LNCAP (cell line): ENCODE results near the gene CES2.
A peak's percentile ranks its signal among the peaks of the same experiment; 100 is the strongest.

Experiments
- CTCF ChIP-seq: fragments of 450-650 bp; IDR thresholded peaks from 2 replicates; pipeline ENCODE4 v1.5.1; 2017; ENCODE audit warnings: mild to moderate bottlenecking

The CES2 gene

GRCh38 chr16:66928702-66929388 is 6.5 kb upstream of the CES2 start:
- TF ChIP-seq CTCF, result peak; percentile 26; the same call in 1 of the 2 replicates

GRCh38 chr16:66930189-66930588 is 5.1 kb upstream of the CES2 start:
- TF ChIP-seq CTCF, result no peak

- TF ChIP-seq CTCF, result no peak
Observed at GRCh38 chr16:66931665-66932064, 3.7 kb upstream of the CES2 start.

- TF ChIP-seq CTCF, result no peak
Observed at GRCh38 chr16:66932076-66932475, 3.2 kb upstream of the CES2 start.

GRCh38 chr16:66933776-66934137 is 1.6 kb upstream of the CES2 start:
- TF ChIP-seq CTCF, result no peak

GRCh38 chr16:66934138-66934838 is 1.0 kb upstream of the CES2 start, which contains the start of gene CIAO2B:
TSS of gene CIAO2B (minus strand) at chr16:66934402. CDS start at chr16:66934364, 38 bp downstream.
- no peak for TF ChIP-seq CTCF

GRCh38 chr16:66936462-66936861 is 1.1 kb downstream of the CES2 start:
- no peak for TF ChIP-seq CTCF
